Body of pancreas (tissue), 4 donors: ENCODE measurements around the gene HDDC3. TPM values are rescaled to one million over a fixed set of nuclear protein-coding genes. Genes with fewer than 3 reads are reported as not detected.
A peak's percentile ranks its signal among the peaks of the same experiment; 100 is the strongest.
"Not testable (repeated sequence)": the region's sequence is repeated elsewhere in the genome, so short reads cannot be mapped to it uniquely, and the experiment has no call there.

ENCODE experiments used
- ATAC-seq: fragments of 150-250 bp; one replicate; pipeline ENCODE4 v1.9.1; 2016
- DNase-seq, 4 donors: peaks; one replicate each; pipeline ENCODE4 v3.0.0-alpha.2; 2019
- H3K27ac ChIP-seq, 4 donors: fragments of 200-600 bp; sonication (generic); 1 replicate in 3 of 4; 2 replicates in 1 of 4; pipeline versions ENCODE4 v1.5.1 to v1.6.1; 2016 to 2019; ENCODE audit warnings: mild to moderate bottlenecking in 1 of 4, mixed read lengths in 1 of 4, moderate library complexity in 1 of 4
- H3K27me3 ChIP-seq, 2 donors: fragments of 200-600 bp; sonication (generic); one replicate each; pipeline ENCODE4 v1.6.0; 2016; ENCODE audit warnings: mild to moderate bottlenecking in 1 of 2
- H3K36me3 ChIP-seq, 2 donors: fragments of 200-600 bp; sonication (generic); replicated peaks in 1 of 2; 2 replicates each; pipeline ENCODE4 v1.5.1; 2016; ENCODE audit warnings: low read depth in 2 of 2; ENCODE audit not compliant: insufficient read depth in 1 of 2
- H3K4me1 ChIP-seq: fragments of 200-600 bp; sonication (generic); one replicate; pipeline ENCODE4 v1.6.0; 2016
- H3K4me3 ChIP-seq, 2 donors: fragments of 200-600 bp; sonication (generic); 1 replicate in 1 of 2; 2 replicates in 1 of 2; pipeline ENCODE4 v1.5.1; 2016 to 2019
- H3K9me3 ChIP-seq, 3 donors: fragments of 200-600 bp; sonication (generic); 1 replicate in 2 of 3; 2 replicates in 1 of 3; pipeline ENCODE4 v1.5.1; 2016
- POLR2A ChIP-seq, 3 donors: fragments of 450-650 bp; IDR thresholded peaks; one replicate each; pipeline ENCODE4 v1.6.1; 2016; ENCODE audit warnings: antibody characterized with exemption in 3 of 3, mild to moderate bottlenecking in 2 of 3
- WGBS, 2 donors: methylation state at CpG; one replicate each; pipeline ENCODE4 v1.1.5; 2017; 5-methylcytosine and 5-hydroxymethylcytosine counted together
- intact Hi-C: fragments of 100-400 bp; cut with DNase I; formaldehyde crosslinking; loops from one replicate; pipeline ENCODE4 v1.15.1; 2023
- total RNA-seq, 2 donors: library from RNA; depleted of rRNA; stranded (reverse); fragments of >200 nt; gene quantifications; one replicate each; pipeline ENCODE4 v1.1.0, GENCODE V29; 2016
- TF ChIP-seq, protein P1 (sequence below), 7 experiments: fragments of 450-650 bp in 4 of 7; fragments of 200-600 bp in 3 of 7; sonication (generic) in 3 of 7; IDR thresholded peaks; one replicate each; pipeline ENCODE4 v1.5.1; 2016 to 2019; ENCODE audit warnings: antibody characterized with exemption in 7 of 7

HDDC3 gene
- total RNA-seq, 2 donors from 2014 or later: 13.8 to 14.5 TPM

DNA sequence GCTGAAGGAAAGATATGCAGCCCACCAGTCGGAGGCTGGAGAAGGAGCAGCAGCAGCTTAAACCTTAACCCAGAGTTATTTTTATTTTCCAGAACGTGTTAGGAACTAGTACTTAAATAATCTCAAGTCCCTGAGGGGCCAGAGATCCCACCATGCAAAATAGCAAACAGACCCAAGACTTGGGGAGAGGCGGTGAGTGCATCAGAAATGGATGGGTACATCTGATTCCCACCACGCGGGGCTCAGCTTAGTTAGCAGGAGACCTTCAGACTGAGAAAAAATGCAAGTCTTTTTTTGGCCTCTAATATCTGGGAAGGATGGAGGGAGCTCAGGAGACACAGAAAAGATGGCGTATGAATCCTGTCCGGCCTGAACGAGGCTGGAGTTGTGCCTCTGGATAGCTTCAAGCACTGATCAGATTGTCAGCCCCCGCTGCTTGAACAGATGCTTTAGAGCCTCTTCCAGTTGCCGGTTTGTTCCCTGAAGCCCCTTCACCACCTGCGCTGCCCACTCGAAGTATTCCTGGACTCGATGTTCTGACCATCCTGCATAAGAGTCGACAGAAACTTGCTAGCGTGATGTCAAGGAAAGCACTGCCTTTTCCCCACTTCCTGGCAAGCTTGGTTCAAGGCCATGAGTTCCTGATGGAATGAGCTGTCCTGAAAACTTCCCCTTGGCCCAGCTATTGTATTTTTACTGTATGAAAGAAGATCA, 1.3 kb downstream of the HDDC3 start:
- H3K27me3 ChIP-seq: no peaks in the 10 kb centered on the region
- DNase-seq: peak in 1 of 4 donors; percentile 39
- WGBS, 2 donors: 46 to 51% methylated on average over 15 of the region's 15 CpGs
- peaks cover 45% of the 10 kb centered on the region for H3K4me1 ChIP-seq
- intact Hi-C loops: no loop called here
- H3K4me3 ChIP-seq: no peak overlapping the region
- TF ChIP-seq, protein P1, sequence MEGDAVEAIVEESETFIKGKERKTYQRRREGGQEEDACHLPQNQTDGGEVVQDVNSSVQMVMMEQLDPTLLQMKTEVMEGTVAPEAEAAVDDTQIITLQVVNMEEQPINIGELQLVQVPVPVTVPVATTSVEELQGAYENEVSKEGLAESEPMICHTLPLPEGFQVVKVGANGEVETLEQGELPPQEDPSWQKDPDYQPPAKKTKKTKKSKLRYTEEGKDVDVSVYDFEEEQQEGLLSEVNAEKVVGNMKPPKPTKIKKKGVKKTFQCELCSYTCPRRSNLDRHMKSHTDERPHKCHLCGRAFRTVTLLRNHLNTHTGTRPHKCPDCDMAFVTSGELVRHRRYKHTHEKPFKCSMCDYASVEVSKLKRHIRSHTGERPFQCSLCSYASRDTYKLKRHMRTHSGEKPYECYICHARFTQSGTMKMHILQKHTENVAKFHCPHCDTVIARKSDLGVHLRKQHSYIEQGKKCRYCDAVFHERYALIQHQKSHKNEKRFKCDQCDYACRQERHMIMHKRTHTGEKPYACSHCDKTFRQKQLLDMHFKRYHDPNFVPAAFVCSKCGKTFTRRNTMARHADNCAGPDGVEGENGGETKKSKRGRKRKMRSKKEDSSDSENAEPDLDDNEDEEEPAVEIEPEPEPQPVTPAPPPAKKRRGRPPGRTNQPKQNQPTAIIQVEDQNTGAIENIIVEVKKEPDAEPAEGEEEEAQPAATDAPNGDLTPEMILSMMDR (IDR thresholded peaks at IDR 0.05): no peak
- no peak for TF ChIP-seq POLR2A (IDR thresholded peaks at IDR 0.05)
- ATAC-seq: no peak
- H3K27ac ChIP-seq: peak overlapping the region; percentile 79 to 98 (median 91)
- no peaks in the 10 kb centered on the region for H3K9me3 ChIP-seq
- no peaks in the 10 kb centered on the region for H3K36me3 ChIP-seq

DNA sequence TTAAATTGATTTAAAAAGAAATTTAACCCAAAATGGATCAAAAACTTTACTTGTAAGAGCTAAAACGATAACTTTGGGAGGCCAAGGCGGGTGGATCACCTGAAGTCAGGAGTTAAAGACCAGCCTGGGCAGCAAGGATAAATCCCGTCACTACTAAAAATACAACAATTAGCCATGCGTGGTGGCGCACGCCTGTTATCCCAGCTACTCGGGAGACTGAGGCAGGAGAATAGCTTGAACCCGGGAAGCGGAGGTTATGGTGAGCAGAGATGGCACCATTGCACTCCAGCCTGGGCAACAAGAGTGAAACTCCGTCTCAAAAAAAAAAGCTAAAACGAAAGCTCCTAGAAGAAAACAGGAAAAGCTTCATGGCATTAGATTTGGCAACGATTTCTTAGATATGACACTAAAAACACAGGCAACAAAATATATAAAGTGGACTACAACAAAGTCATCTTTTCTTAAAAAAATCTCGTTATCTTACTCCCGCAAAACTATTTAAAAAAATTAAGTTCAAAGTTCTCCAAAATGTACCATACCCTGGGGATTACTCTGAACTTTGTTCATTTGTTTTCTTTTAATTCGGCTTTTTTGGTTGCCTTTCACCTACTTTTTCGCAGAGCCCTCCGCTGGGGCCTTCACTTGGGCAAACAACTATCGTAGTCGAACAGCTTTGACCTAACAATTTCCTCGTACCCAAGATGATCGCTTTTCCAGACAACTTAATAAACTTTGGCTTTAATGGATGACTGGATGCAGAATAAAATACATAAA, 2.9 kb downstream of the HDDC3 start:
- DNase-seq: no peak
- Histone ChIP-seq H3K4me1 (peaks cover 35% of the 10 kb centered on the region), H3K9me3 (no peaks in the 10 kb centered on the region), H3K4me3 (peak overlapping the region; percentile 26 to 58), H3K27me3 (no peaks in the 10 kb centered on the region), H3K27ac (peak overlapping the region; percentile 72 to 98 (median 91)), H3K36me3 (no peaks in the 10 kb centered on the region)
- no peak for ATAC-seq
- TF ChIP-seq, protein P1 (IDR thresholded peaks at IDR 0.05): peak in 2 of 7 experiments; percentile 23 to 35
- no peak for TF ChIP-seq POLR2A (IDR thresholded peaks at IDR 0.05)
- WGBS, 2 donors: 39 to 43% methylated on average over 21 of the region's 21 CpGs
- intact Hi-C loops: no loop called here

DNA sequence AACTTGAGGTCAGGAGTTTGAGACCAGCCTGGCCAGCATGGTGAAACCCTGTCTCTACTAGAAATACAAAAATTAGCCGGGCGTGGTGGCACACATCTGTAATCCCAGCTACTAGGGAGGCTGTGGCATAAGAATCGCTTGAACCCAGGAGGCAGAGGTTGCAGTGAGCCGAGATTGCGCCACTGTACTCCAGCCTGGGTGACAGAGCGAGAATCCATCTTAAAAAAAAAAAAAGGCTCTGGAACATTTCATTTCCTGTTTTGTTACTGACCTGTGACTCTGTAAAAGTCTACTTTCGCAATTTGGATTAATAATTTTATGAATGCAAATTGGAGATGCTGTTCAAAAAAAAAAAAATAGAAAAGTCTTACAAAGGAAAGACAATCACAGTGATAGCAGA, 4.2 kb downstream of the HDDC3 start:
- H3K27ac ChIP-seq, H3K4me3 ChIP-seq, H3K9me3 ChIP-seq, ATAC-seq, H3K36me3 ChIP-seq, intact Hi-C loops, DNase-seq, H3K27me3 ChIP-seq: not testable (repeated sequence)
- peaks cover 27% of the 10 kb centered on the region for H3K4me1 ChIP-seq
- 90 to 92% methylated on average over 7 of the region's 7 CpGs for WGBS, 2 donors

DNA sequence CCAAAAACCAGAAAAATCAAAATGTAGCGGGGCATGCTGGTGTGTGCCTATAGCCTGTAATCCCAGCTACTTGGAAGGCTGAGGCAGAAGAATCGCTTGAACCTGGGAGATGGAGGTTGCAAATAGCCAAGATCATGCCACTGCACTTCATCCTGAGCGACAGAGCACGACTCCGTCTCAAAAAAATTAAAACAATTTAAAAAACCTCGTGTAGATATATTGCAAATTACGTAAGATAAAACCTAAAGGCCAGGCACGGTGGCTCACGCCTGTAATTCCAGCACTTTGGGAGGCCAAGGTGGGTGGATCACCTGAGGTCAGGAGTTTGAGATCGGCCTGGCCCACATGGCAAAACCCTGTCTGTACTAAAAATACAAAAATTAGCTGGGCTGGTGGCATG, 5.6 kb downstream of the HDDC3 start:
- H3K4me3 ChIP-seq, H3K27me3 ChIP-seq, H3K27ac ChIP-seq, DNase-seq, H3K9me3 ChIP-seq, H3K36me3 ChIP-seq, intact Hi-C loops, ATAC-seq: not testable (repeated sequence)
- WGBS, 2 donors: 90 to 91% methylated on average over 10 of the region's 10 CpGs
- H3K4me1 ChIP-seq: peaks cover 20% of the 10 kb centered on the region

DNA sequence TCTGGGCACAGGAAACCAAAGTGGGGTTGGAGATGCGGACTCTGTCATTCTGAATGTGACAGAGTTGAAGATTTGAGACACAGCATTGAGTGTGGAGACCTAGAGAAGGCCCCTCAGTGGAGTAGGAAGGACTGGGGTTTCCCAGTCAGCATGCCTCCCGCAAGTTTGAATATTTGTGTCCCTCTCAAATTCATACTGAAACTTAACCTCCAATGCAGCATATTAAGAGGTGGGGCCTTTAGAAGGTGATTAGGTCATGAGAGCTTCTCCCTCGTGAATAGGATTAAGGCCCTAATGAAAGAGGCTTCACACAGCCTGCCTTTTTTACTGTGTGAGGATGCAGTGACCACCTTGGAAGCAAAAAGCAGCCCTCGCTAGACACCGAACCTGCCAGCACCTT, 8.0 kb downstream of the HDDC3 start:
- no peaks in the 10 kb centered on the region for H3K9me3 ChIP-seq
- TF ChIP-seq POLR2A (IDR thresholded peaks at IDR 0.05): no peak
- no peaks in the 10 kb centered on the region for H3K27me3 ChIP-seq
- DNase-seq: no peak
- H3K36me3 ChIP-seq: peaks cover 5 to 17% of the 10 kb centered on the region in 2 donors
- 85% methylated on average over 5 of the region's 5 CpGs for WGBS, 2 donors
- intact Hi-C loops: no loop called here
- no peak overlapping the region for H3K4me3 ChIP-seq
- ATAC-seq: no peak
- H3K4me1 ChIP-seq: peaks cover 5% of the 10 kb centered on the region
- no peak overlapping the region for H3K27ac ChIP-seq

DNA sequence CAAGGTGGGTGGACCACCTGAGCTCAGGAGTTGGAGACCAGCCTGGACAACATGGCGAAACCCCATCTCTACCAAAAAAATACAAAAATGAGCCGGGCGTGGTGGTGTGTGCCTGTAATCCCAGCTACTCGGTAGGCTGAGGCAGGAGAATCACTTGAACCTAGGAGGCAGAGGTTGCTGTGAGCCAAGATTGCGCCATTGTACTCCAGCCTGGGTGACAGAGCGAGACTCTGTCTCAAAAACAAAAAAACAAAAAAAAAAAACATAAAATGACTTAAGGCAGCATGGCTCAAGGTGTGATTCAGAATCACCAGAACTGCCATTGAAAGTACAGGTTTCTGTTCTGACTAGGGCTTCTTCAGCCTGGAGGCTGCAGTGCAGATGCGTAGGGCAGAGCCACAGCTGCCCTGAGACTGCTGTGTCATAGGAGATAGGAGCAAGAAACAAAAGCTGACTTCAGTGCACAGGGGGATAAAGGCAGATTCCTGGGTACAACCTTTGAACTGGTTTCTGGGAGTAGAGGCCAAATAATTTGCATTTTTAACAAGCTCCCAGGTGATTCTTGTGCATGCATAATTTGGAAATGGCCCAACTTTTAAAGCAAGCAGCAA, 9.5 kb downstream of the HDDC3 start:
- intact Hi-C loops, DNase-seq, H3K27me3 ChIP-seq, ATAC-seq, H3K4me1 ChIP-seq, H3K4me3 ChIP-seq, H3K9me3 ChIP-seq, H3K27ac ChIP-seq: not testable (repeated sequence)
- H3K36me3 ChIP-seq: peaks cover 9 to 31% of the 10 kb centered on the region in 2 donors
- 90 to 91% methylated on average over 7 of the region's 7 CpGs for WGBS, 2 donors
